Panc1 (cell line): Measurements from ENCODE around the gene DENND1C. TPM values are rescaled to one million over a fixed set of nuclear protein-coding genes. Genes with fewer than 3 reads are reported as not detected.

ENCODE experiments used
- ATAC-seq: fragments of 200-7000 bp; cut with Tn5 transposase; 2 replicates; pipeline ENCODE4 v1.9.1; 2020; ENCODE audit warnings: mild to moderate bottlenecking, moderate library complexity
- BruUV-seq: library from RNA; stranded (reverse); fragments of 400-500 nt; replicated peaks from 2 replicates; lab custom pipeline; 2021; lab: Mats Ljungman, UMichigan
- CTCF ChIA-PET: fragments of 300-600 bp; sonication (Branson Sonifier 250); formaldehyde crosslinking; loops from one replicate; lab custom pipeline; 2022; ENCODE audit warnings: antibody characterized with exemption; lab: Charles Lee
- POLR2A ChIA-PET: fragments of 300-600 bp; sonication (Branson Sonifier 250); formaldehyde crosslinking; loops from one replicate; lab custom pipeline; 2022; ENCODE audit warnings: antibody characterized with exemption; lab: Charles Lee
- DNase-seq: peaks from one replicate; pipeline ENCODE4 v3.0.0-alpha.2; 2010; ENCODE audit warnings: low read depth, low spot score
- H3K27ac ChIP-seq: 2 replicates; pipeline ENCODE4 v1.5.1; 2011; ENCODE audit warnings: mild to moderate bottlenecking, low read length, inconsistent platforms
- H3K27me3 ChIP-seq: fragments of 200-500 bp; sonication (Bioruptor generic); 2 replicates; pipeline ENCODE4 v1.6.0; 2014; ENCODE audit warnings: low read length, inconsistent platforms; ENCODE audit not compliant: control insufficient read depth, insufficient read depth
- H3K36me3 ChIP-seq: fragments of 200-500 bp; sonication (Bioruptor generic); 2 replicates; pipeline ENCODE4 v1.5.1; 2014; ENCODE audit warnings: inconsistent platforms, mild to moderate bottlenecking, low read length, moderate library complexity; ENCODE audit not compliant: control insufficient read depth, insufficient read depth
- H3K4me1 ChIP-seq: 2 replicates; pipeline ENCODE4 v1.5.1; 2011; ENCODE audit warnings: inconsistent platforms, mild to moderate bottlenecking, low read length, moderate library complexity; ENCODE audit not compliant: control insufficient read depth, insufficient read depth
- H3K4me3 ChIP-seq, 2 experiments: 2 replicates each; pipeline ENCODE4 v1.5.1; 2011 to 2012; ENCODE audit warnings: low read depth in 2 of 2, low read length in 2 of 2, mild to moderate bottlenecking in 2 of 2, inconsistent platforms in 1 of 2, moderate library complexity in 1 of 2
- H3K9me3 ChIP-seq: fragments of 200-500 bp; sonication (Bioruptor generic); 2 replicates; pipeline ENCODE4 v1.5.1; 2014; ENCODE audit warnings: low read depth, mild to moderate bottlenecking, inconsistent platforms, low read length, moderate library complexity; ENCODE audit not compliant: control insufficient read depth, insufficient read depth
- CTCF ChIP-seq: fragments of 450-650 bp; IDR thresholded peaks from 2 replicates; pipeline ENCODE4 v1.5.1; 2017; ENCODE audit warnings: mild to moderate bottlenecking
- POLR2AphosphoS5 ChIP-seq: IDR thresholded peaks from 2 replicates; pipeline ENCODE4 v1.6.1; 2012; ENCODE audit warnings: mild to moderate bottlenecking, low read depth, low read length, moderate library complexity
- REST ChIP-seq, 2 experiments: IDR thresholded peaks; 2 replicates each; pipeline ENCODE4 v1.6.1; 2011 to 2012; ENCODE audit warnings: low read depth in 2 of 2, control low read depth in 1 of 2, low read length in 1 of 2, mild to moderate bottlenecking in 1 of 2, moderate library complexity in 1 of 2; ENCODE audit not compliant: insufficient read depth in 1 of 2
- SIN3A ChIP-seq: IDR thresholded peaks from 2 replicates; pipeline ENCODE4 v1.6.1; 2012; ENCODE audit warnings: low read depth, mild to moderate bottlenecking, low read length, moderate library complexity, borderline replicate concordance; ENCODE audit not compliant: insufficient read depth
- TCF7L2 ChIP-seq: IDR thresholded peaks from 2 replicates; pipeline ENCODE4 v1.6.1; 2011; ENCODE audit warnings: mild to moderate bottlenecking, low read depth, low read length, inconsistent platforms
- in situ Hi-C: cut with HindIII; loops from 2 replicates; pipeline ENCODE4 v1.10.0; 2016; ENCODE audit warnings: low sequenced_read_pairs, low pct_unique_long_range_greater_than_20kb
- intact Hi-C: fragments of 100-400 bp; cut with micrococcal nuclease; formaldehyde crosslinking; loops from one replicate; pipeline ENCODE4 v1.10.0; 2022; ENCODE audit not compliant: unreplicated experiment
- total RNA-seq: library from RNA; stranded (reverse); gene quantifications from one replicate; pipeline ENCODE4 v1.2.1, GENCODE V29; 2021; ENCODE audit not compliant: unreplicated experiment

The DENND1C gene
- total RNA-seq, 1 experiment from 2014 or later = 0.39 TPM

- CTCF ChIA-PET = interaction anchor here (0.7 kb wide), 1 partner anchor 51 kb away, joined by 3 read pairs; no protein-coding TSS in a partner anchor
- intact Hi-C loops (no loop called here), in situ Hi-C loops (no loop called here)
- no peaks in the 10 kb centered on the region for H3K9me3 ChIP-seq
- H3K27me3 ChIP-seq = no peaks in the 10 kb centered on the region
- no TSS peak for BruUV-seq
- H3K4me1 ChIP-seq = peaks cover 9% of the 10 kb centered on the region
- DNase-seq = peak; percentile 100
- peak overlapping the region; percentile 32 to 93 for H3K4me3 ChIP-seq
- H3K36me3 ChIP-seq = peaks cover 9% of the 10 kb centered on the region
- peak overlapping the region; percentile 85 for H3K27ac ChIP-seq
- TF ChIP-seq CTCF = no peak
- TF ChIP-seq TCF7L2 = peak; percentile 83
- TF ChIP-seq POLR2AphosphoS5 = no peak
- no peak for TF ChIP-seq REST (IDR thresholded peaks at IDR 0.05; ENCODE audit: insufficient read depth in 1 of 2, low read depth in 2 of 2, low read length in 1 of 2)
- no peak for TF ChIP-seq SIN3A
- POLR2A ChIA-PET = interaction anchor here (0.6 kb wide), 1 partner anchor 247 kb away, joined by 4 read pairs; no protein-coding TSS in a partner anchor
- ATAC-seq = peak; percentile 96
These were observed 56.5 kb downstream of the DENND1C start for GRCh38 chr19:6424939-6425731.

DNA sequence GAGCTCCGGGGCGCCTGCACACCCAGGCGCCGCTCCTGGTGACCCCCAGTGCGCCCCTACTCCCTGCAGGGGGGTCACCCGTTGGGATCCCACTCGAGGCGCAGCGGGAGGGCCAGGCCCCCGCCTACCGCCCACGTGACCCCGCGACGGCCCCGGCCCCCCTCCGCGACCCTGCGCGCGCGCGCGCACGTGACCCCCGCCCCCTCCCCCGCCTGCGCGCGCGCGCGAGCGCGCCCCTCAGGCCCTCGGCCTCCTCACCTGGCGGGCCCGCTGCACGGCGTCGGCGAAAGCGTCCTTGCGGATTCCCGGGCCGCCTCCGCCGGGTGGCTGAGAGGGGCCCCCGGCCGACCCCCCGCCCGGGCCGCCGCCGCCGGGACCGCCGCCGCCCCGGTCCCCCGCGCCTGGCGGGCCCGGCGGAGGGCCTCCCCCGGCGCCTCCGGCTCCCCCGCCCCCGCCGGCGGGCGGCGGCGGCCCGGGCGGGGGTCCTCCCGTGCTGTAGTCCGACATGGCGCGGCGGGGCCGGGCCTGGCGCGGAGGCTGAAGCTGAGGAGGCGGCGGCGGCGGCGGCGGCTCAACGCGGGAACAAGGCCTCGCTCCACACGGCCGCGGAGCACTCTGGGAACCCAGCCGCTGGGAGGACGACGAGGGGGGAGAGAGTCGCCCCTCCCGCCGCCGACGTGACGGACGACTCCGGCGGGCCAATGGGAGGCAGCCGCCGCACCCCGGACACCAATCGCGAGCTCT is 57.2 kb downstream of the DENND1C start, which contains the start of gene KHSRP:
Gene KHSRP (minus strand): TSS at position 617 of the 744 bp plus-strand sequence. CDS start 110 bp downstream, at position 507.
- intact Hi-C loops (no loop called here), in situ Hi-C loops (no loop called here)
- H3K4me1 ChIP-seq = peaks cover 9% of the 10 kb centered on the region
- ATAC-seq = no peak
- H3K4me3 ChIP-seq = peak within 1 kb of the TSS; percentile 93 to 95
- H3K9me3 ChIP-seq = no peaks in the 10 kb centered on the region
- H3K27me3 ChIP-seq = no peaks in the 10 kb centered on the region
- peaks cover 9% of the 10 kb centered on the region for H3K36me3 ChIP-seq
- TF ChIP-seq POLR2AphosphoS5 (peak; percentile 43; the same call in 1 of the 2 replicates), SIN3A (no peak)
- POLR2A ChIA-PET = interaction anchor here (0.6 kb wide), 1 partner anchor 246 kb away, joined by 4 read pairs; no protein-coding TSS in a partner anchor
- CTCF ChIA-PET = interaction anchor here (0.7 kb wide), 1 partner anchor 52 kb away, joined by 3 read pairs; no protein-coding TSS in a partner anchor
- BruUV-seq = no TSS peak
- no peak for DNase-seq
- peak within 1 kb of the TSS; percentile 85 for H3K27ac ChIP-seq
